HTR-8/SVneo (cell line): Measurements from ENCODE around the gene TPSD1.
"Not testable (repeated sequence)": the region's sequence is repeated elsewhere in the genome, so short reads cannot be mapped to it uniquely, and the experiment has no call there.

Experiments used
- DNase-seq: peaks from one replicate; pipeline ENCODE4 v3.0.0; 2011; ENCODE audit warnings: low spot score, mixed read lengths; ENCODE audit not compliant: insufficient read length
- FAIRE-seq: peaks from 2 replicates; lab custom pipeline; 2011; peaks lifted over from hg19 to GRCh38; lab: Jason Lieb, UNC

Gene TPSD1

GRCh38 chr16:1278477-1278876, 22.6 kb downstream of the TPSD1 start:
- no peak for FAIRE-seq
- DNase-seq: no peak

- no peak for DNase-seq
- FAIRE-seq: no peak
These were observed 23.4 kb downstream of the TPSD1 start for GRCh38 chr16:1279081-1279944.

GRCh38 chr16:1279945-1280589, 24.2 kb downstream of the TPSD1 start:
- DNase-seq (no peak), FAIRE-seq (no peak)

GRCh38 chr16:1280783-1281182, 24.9 kb downstream of the TPSD1 start:
- DNase-seq (no peak), FAIRE-seq (no peak)

GRCh38 chr16:1281517-1281916, 25.6 kb downstream of the TPSD1 start:
- DNase-seq (no peak), FAIRE-seq (no peak)

- FAIRE-seq: no peak
- DNase-seq: no peak
These were observed 26.6 kb downstream of the TPSD1 start for GRCh38 chr16:1282324-1282973.

- FAIRE-seq (no peak), DNase-seq (no peak)
These were observed 27.4 kb downstream of the TPSD1 start for GRCh38 chr16:1283296-1283695.

GRCh38 chr16:1283996-1284616, 28.2 kb downstream of the TPSD1 start:
- DNase-seq (no peak), FAIRE-seq (no peak)

GRCh38 chr16:1285669-1286512, 30.0 kb downstream of the TPSD1 start:
- FAIRE-seq (no peak), DNase-seq (no peak)

GRCh38 chr16:1286513-1287094, 30.7 kb downstream of the TPSD1 start:
- no peak for FAIRE-seq

GRCh38 chr16:1287982-1288670, 32.3 kb downstream of the TPSD1 start:
- FAIRE-seq (no peak), DNase-seq (no peak)

More at GRCh38 chr16:1286513-1287094, 30.7 kb downstream of the TPSD1 start:
- no peak for DNase-seq

- DNase-seq: no peak
- FAIRE-seq: no peak
These were observed 33.1 kb downstream of the TPSD1 start for GRCh38 chr16:1288813-1289476.

- no peak for DNase-seq
- FAIRE-seq: no peak
These were observed 33.6 kb downstream of the TPSD1 start for GRCh38 chr16:1289477-1289866.

GRCh38 chr16:1290063-1290501, 34.2 kb downstream of the TPSD1 start:
- DNase-seq (no peak), FAIRE-seq (no peak)

- FAIRE-seq (no peak), DNase-seq (no peak)
These were observed 35.1 kb downstream of the TPSD1 start for GRCh38 chr16:1290860-1291575.

- no peak for DNase-seq
- FAIRE-seq: no peak
These were observed 35.7 kb downstream of the TPSD1 start for GRCh38 chr16:1291576-1291974.

GRCh38 chr16:1292208-1292607, 36.3 kb downstream of the TPSD1 start:
- not testable (repeated sequence) for DNase-seq, FAIRE-seq

- FAIRE-seq, DNase-seq: not testable (repeated sequence)
These were observed 36.9 kb downstream of the TPSD1 start for GRCh38 chr16:1292808-1293207.
